HepG2 (cell line): Measurements from ENCODE around the gene UNC5C.

Experiments
- FOXA3 ChIP-seq: IDR thresholded peaks from 2 replicates; pipeline ENCODE4 v1.6.1; 2016; ENCODE audit warnings: missing genetic modification reagents, missing compliant biosample characterization
- NR2F6 ChIP-seq, 2 experiments: IDR thresholded peaks; 2 replicates each; pipeline ENCODE4 v1.6.1; 2016; ENCODE audit warnings: antibody characterized with exemption in 1 of 2, mild to moderate bottlenecking in 1 of 2
- ZZZ3 ChIP-seq: sonication (generic); formaldehyde crosslinking; IDR thresholded peaks from 2 replicates; pipeline ENCODE4 v1.4.0; 2020; ENCODE audit warnings: missing genetic modification reagents, mild to moderate bottlenecking, borderline replicate concordance
- TF ChIP-seq, protein P1 (sequence below): sonication (generic); formaldehyde crosslinking; conservative IDR thresholded peaks from 2 replicates; pipeline ENCODE4 v1.4.0; 2020; ENCODE audit warnings: missing genetic modification reagents

DNA sequence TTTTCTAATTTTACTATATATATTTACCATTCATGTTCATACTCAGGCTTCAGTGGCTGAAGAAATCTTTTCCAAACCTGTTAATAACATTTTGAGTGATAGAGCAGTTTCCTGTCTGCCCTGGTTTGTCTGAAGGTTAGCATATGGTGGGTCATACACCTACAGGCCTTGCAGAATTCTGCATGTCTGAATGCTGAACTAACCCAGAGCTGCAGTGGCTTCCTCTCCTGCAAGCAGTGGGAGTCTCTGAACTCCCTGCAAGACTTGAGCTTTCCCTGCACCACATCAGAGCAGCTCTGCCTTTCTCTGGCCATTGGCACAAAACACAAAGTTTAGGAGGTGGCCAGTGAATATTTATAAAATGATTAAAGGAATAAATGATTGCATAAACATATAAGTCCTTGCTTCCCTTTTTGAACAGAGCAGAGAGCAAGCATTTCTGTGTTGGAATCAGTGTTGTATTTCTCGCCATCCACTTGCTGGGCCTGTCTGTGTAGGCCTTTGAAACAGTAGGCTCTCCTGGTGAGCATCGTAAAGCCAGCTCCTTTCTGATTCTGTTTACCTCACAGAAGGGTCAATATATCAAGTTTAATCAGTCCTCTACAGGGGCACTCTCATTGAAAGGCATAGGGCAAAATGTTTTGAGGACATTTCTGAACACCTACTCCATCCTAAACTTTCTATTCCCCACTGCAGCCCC lies 15.0 kb upstream of the UNC5C start:
- TF ChIP-seq ZZZ3 (no peak), NR2F6 (IDR thresholded peaks at IDR 0.05) (no peak), NR2F6 (CRISPR knock-in tag; IDR thresholded peaks at IDR 0.05) (no peak), FOXA3 (CRISPR knock-in tag) (no peak)
- TF ChIP-seq, protein P1, sequence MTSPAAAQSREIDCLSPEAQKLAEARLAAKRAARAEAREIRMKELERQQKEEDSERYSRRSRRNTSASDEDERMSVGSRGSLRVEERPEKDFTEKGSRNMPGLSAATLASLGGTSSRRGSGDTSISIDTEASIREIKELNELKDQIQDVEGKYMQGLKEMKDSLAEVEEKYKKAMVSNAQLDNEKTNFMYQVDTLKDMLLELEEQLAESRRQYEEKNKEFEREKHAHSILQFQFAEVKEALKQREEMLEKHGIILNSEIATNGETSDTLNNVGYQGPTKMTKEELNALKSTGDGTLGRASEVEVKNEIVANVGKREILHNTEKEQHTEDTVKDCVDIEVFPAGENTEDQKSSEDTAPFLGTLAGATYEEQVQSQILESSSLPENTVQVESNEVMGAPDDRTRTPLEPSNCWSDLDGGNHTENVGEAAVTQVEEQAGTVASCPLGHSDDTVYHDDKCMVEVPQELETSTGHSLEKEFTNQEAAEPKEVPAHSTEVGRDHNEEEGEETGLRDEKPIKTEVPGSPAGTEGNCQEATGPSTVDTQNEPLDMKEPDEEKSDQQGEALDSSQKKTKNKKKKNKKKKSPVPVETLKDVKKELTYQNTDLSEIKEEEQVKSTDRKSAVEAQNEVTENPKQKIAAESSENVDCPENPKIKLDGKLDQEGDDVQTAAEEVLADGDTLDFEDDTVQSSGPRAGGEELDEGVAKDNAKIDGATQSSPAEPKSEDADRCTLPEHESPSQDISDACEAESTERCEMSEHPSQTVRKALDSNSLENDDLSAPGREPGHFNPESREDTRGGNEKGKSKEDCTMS, result no peak
